Erythroblast (primary cell): ENCODE measurements around the gene SETD4.

Experiments
- GATA1 ChIP-seq: IDR thresholded peaks from 2 replicates; pipeline ENCODE4 v1.6.1; 2011; ENCODE audit warnings: low read depth, mild to moderate bottlenecking, control low read depth, low read length, moderate library complexity
- POLR2A ChIP-seq: IDR thresholded peaks from 2 replicates; pipeline ENCODE4 v1.6.1; 2011; ENCODE audit warnings: mild to moderate bottlenecking, low read length

- no peak for TF ChIP-seq POLR2A
- TF ChIP-seq GATA1: no peak
These were observed 20.5 kb downstream of the SETD4 start for GRCh38 chr21:36039861-36040260.
